GM12873 (cell line): Measurements from ENCODE around the gene COL23A1.

Experiments
- TF ChIP-seq, protein P1 (sequence below): IDR thresholded peaks from 2 replicates; pipeline ENCODE4 v1.5.1; 2012; ENCODE audit warnings: low read depth, mild to moderate bottlenecking, moderate library complexity, low read length, control low read depth; ENCODE audit not compliant: insufficient read depth; ENCODE audit errors: missing control alignments

Gene COL23A1

DNA sequence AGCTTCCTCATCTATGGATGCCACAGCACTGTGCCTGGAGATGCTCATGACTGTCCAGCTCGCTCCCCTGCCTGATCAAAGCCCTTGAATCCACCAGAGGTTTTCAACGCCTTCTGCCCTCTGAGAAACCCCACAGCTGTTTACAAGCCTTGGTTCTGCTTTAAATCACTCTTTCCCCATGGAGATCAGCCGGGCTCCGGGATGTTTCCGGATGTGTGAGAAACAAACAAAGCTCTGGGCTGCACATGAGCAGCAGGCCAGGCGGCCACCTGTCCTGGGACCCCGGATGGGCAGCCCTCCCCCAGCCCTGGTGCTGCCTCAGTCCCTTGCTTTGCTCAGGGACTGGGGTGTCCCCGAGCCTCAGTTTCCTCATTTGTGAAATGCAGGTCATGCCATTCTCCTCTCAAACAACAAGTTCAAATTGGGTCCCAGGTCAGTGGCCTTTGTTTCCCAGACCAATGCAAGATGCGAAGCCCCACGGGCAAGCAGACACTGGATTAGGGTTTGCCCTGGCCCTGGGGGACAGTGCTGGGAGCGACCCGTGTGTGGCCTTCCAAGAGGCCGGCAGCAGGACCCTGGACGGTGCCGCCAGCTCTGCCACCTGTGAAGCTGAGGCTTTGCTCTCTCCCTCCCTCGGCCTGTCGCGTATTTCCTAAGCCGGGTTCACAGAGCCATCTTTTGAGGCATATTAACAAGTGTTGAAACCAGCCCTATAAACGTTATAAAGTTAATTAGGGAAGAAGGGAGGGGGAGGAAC is 315.2 kb downstream of the COL23A1 start:
- TF ChIP-seq, protein P1, sequence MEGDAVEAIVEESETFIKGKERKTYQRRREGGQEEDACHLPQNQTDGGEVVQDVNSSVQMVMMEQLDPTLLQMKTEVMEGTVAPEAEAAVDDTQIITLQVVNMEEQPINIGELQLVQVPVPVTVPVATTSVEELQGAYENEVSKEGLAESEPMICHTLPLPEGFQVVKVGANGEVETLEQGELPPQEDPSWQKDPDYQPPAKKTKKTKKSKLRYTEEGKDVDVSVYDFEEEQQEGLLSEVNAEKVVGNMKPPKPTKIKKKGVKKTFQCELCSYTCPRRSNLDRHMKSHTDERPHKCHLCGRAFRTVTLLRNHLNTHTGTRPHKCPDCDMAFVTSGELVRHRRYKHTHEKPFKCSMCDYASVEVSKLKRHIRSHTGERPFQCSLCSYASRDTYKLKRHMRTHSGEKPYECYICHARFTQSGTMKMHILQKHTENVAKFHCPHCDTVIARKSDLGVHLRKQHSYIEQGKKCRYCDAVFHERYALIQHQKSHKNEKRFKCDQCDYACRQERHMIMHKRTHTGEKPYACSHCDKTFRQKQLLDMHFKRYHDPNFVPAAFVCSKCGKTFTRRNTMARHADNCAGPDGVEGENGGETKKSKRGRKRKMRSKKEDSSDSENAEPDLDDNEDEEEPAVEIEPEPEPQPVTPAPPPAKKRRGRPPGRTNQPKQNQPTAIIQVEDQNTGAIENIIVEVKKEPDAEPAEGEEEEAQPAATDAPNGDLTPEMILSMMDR, result no peak

DNA sequence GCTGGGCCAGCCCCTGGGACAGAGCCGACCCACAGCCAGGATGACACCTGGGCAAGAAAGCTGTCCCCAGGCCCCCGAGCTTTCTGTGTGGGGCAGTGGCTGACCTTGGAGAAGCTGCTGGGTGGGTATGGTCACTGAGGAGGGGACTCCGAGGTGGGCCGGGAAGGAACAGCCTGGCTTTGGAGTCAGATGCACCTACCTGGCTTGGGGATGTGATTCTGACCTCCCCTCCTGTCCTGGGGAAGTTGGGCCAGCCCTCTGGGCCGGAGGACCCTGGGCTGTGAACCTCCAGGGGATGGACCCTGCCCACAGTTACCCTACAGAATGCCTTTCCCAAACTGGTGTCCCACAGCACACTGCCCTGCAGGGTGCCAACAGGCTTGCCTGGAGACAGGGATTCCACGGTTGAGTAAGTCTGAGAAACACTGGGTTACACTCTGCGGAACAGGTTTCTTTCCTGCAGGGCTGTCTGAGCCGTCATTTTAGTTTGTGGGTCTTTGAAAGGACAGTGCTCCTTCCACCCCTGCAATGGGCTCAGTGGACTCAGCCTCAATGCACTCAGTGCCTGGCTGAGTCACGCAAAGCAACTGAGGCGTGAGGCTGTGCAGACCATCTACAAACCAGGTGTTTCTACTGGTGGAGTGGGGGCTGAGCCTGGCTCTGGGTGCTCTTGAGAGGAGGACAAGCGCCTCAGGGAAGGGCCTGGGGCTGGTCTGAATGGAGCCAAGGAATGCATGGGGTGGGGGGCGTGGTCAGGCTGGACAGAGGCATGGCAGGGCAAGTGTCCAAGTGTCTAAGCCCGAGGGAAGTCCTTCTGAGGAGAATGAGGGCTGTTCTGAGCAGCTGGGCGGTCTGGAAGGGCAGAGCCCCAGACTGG is 316.3 kb downstream of the COL23A1 start:
- TF ChIP-seq, protein P1, result no peak

DNA sequence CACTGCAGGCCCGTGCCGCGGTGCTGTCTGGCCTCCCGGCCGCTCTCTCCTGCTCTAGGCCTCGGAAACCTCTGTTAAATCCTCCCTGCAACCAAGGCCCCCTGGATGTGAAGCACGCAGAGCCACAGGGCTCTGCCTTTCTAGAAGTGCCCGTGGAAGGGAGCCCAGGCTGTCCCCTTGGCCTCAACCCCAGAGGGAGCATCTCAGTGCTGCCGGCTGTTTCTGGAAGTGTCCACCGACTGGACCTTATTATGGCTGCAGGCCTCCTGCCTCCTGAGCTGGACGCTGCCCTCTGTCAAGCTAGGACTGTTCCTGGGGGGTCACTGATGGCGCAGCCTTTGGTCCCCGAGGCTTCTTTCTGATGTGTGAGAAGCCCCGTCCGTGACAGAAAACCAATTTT is 317.2 kb downstream of the COL23A1 start:
- TF ChIP-seq, protein P1, result no peak

DNA sequence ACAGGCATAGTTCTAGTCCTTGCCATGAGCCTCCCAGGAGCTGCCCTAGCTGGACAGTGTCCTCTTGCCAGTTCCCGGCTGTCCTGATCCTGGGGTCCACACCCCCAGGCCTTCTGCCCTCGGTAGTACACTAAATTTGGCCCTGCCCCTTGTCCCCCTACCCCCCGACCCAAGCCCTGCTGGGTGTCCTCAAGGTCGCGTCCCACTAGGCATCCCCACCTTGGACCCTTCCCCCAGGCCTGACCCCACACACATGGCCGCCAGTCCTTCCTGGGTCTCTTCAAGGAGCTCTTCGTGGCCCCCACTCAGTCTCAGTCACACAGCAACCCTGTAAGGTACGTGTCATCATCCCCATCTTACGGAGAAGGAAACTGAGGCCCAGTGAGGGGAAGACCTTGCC is 317.6 kb downstream of the COL23A1 start:
- TF ChIP-seq, protein P1, result no peak

DNA sequence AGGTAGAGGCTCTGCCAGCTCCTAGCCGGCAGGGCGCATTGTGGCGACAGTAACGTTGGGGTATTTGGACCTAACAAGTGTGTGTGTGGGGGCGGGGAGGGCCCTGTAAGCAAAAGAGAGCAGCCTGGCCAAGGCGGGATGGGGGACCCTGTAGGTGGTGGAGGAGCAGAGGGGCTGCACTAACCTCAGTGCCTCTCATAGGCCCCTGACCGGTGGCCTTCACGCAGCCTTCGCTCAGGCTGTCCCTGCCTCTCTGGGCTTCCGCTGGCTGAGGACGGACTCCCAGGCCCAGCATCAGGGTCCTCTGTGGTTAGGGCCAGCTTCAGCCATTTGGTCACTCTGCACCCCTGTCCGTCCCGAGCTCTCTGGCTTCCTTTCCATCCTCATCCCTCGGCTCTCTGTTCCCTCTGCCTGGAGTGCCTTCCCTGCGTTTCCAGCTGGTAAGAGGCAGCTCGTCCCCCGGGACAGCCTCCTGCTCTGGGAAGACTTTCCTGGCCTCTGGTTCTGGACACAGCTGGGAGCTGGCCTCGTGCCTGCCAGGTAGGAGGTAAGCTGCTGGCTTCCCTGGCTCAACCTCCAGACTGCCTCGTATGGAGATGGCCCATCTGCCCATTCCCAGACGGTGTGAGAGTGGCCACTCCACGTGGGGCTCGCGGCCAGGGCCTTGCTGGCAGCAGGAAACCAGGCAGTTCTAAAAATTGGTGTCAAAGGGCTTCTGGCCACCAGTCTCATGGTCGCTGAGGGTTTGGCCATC is 318.3 kb downstream of the COL23A1 start:
- TF ChIP-seq, protein P1, result no peak

DNA sequence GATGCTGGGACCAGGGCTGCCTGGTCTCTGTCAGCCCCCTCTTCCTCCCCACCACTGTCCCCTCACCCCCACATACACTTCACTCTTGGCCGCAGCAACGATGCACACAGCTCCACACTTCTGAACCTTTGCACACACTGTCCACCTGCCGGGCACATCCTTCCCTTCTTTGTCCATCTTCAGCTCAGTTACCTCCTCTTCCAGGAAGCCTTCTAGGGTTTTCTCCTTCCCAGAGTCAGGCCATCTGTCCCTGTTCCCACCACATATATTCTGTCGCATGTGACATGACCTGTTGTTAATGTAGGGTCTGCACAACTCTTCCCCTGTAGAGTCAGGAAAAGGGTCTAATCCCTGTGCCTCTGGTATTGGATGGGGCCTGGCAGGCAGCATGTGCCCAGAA is 319.0 kb downstream of the COL23A1 start:
- TF ChIP-seq, protein P1, result no peak

DNA sequence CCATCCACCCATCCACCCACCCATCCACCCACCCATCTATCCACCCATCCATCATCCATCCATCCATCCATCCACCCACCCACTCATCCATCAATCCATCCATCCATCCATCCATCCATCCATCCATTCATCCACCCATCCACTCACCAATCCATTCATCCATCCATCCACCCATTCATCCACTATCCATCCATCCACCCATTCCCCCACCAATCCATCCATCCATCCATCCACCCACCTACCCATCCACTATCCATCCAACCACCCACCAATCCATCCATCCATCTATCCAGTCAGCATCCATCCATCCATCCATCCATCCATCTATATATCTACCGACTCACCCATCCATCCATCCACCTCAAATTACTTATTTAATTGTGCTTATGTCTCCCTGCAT is 320.7 kb downstream of the COL23A1 start:
- TF ChIP-seq, protein P1, result no peak
